ENCODE measurements around the gene CSK.

DNA sequence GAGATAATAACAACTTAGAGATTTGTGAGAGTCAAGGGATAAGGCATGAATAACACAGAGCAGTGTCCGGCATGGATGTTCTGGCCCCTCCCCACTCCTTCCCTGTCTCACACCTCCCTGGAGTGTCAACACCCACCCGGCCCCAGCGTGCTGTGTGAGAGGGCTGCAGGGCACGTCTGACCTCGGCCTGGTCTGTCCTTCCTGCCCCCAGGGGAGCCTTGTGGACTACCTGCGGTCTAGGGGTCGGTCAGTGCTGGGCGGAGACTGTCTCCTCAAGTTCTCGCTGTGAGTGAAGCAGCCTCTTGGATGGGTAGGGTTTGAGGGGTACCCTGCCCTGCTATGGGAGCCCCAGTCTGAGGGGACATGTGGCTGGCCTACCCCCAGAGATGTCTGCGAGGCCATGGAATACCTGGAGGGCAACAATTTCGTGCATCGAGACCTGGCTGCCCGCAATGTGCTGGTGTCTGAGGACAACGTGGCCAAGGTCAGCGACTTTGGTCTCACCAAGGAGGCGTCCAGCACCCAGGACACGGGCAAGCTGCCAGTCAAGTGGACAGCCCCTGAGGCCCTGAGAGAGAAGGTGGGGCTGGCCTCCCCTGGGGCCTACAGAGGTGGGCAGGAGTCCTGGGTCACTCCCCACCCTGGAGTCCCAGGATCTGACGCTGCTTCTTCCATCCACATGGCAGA, 19.6 kb downstream of the CSK start:
- TF ChIP-seq, protein P1, sequence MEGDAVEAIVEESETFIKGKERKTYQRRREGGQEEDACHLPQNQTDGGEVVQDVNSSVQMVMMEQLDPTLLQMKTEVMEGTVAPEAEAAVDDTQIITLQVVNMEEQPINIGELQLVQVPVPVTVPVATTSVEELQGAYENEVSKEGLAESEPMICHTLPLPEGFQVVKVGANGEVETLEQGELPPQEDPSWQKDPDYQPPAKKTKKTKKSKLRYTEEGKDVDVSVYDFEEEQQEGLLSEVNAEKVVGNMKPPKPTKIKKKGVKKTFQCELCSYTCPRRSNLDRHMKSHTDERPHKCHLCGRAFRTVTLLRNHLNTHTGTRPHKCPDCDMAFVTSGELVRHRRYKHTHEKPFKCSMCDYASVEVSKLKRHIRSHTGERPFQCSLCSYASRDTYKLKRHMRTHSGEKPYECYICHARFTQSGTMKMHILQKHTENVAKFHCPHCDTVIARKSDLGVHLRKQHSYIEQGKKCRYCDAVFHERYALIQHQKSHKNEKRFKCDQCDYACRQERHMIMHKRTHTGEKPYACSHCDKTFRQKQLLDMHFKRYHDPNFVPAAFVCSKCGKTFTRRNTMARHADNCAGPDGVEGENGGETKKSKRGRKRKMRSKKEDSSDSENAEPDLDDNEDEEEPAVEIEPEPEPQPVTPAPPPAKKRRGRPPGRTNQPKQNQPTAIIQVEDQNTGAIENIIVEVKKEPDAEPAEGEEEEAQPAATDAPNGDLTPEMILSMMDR (IDR thresholded peaks at IDR 0.05), result no peak
- TF ChIP-seq POLR2AphosphoS5 (IDR thresholded peaks at IDR 0.05) (no peak), EP300 (IDR thresholded peaks at IDR 0.05; ENCODE audit: low read depth) (no peak), POLR2A (IDR thresholded peaks at IDR 0.05) (no peak)

Measured in transverse colon (tissue), 4 donors.